Activated CD4-positive, alpha-beta T cell treated with anti-CD3 and anti-CD28 coated beads, Interleukin-2, amount 10 ng/mL, durations not matched to agents 24 days and 14 days (primary cell): Measurements from ENCODE around the gene TSPAN14. TPM values are rescaled to one million over a fixed set of nuclear protein-coding genes. Genes with fewer than 3 reads are reported as not detected.

Source experiments
- DNase-seq: peaks from one replicate; pipeline ENCODE4 v3.0.0; 2022
- H3K27ac Mint-ChIP-seq: one replicate; pipeline ENCODE4 v1.8.0; 2022; ENCODE audit warnings: mild to moderate bottlenecking, mixed read lengths
- H3K27me3 Mint-ChIP-seq: one replicate; pipeline ENCODE4 v1.8.0; 2022; ENCODE audit warnings: mixed read lengths
- H3K36me3 Mint-ChIP-seq: one replicate; pipeline ENCODE4 v1.8.0; 2022; ENCODE audit warnings: low read depth, mild to moderate bottlenecking, mixed read lengths
- H3K4me1 Mint-ChIP-seq: one replicate; pipeline ENCODE4 v1.8.0; 2021; ENCODE audit warnings: mixed read lengths
- H3K4me3 Mint-ChIP-seq: one replicate; pipeline ENCODE4 v1.8.0; 2022; ENCODE audit warnings: mild to moderate bottlenecking, moderate library complexity, mixed read lengths
- H3K9me3 Mint-ChIP-seq: one replicate; pipeline ENCODE4 v1.8.0; 2021; ENCODE audit warnings: mixed read lengths
- intact Hi-C: fragments of 100-400 bp; cut with micrococcal nuclease; formaldehyde crosslinking; loops from one replicate; pipeline ENCODE4 v1.15.1; 2023
- total RNA-seq: library from RNA; stranded (reverse); gene quantifications from 2 replicates; pipeline ENCODE4 v1.2.3, GENCODE V29; 2022

The TSPAN14 gene
- total RNA-seq, 1 donor from 2014 or later, result 61.7 TPM

GRCh38 chr10:80454513-80455460 lies 677 bp downstream of the TSPAN14 start:
- H3K36me3 Mint-ChIP-seq, result peaks cover 17% of the 10 kb centered on the region
- peak overlapping the region; percentile 98 for H3K4me3 Mint-ChIP-seq
- DNase-seq, result peak; percentile 83
- intact Hi-C loops, result loop anchor here (1.0 to 2.0 kb wide), 4 partner anchors 9 to 50 kb away; no protein-coding TSS in a partner anchor
- no peaks in the 10 kb centered on the region for H3K9me3 Mint-ChIP-seq
- H3K4me1 Mint-ChIP-seq, result peaks cover 48% of the 10 kb centered on the region
- peak overlapping the region; percentile 88 for H3K27ac Mint-ChIP-seq
- H3K27me3 Mint-ChIP-seq, result no peaks in the 10 kb centered on the region

GRCh38 chr10:80455461-80456349 lies 1.6 kb downstream of the TSPAN14 start:
- intact Hi-C loops, result loop anchor here (1.0 to 2.0 kb wide), 3 partner anchors 8 to 49 kb away; no protein-coding TSS in a partner anchor
- Mint-ChIP-seq H3K36me3 (peaks cover 17% of the 10 kb centered on the region), H3K27ac (peak overlapping the region; percentile 88), H3K4me1 (peaks cover 57% of the 10 kb centered on the region), H3K9me3 (no peaks in the 10 kb centered on the region), H3K4me3 (peak overlapping the region; percentile 98), H3K27me3 (no peaks in the 10 kb centered on the region)
- peak; percentile 65 for DNase-seq

- H3K4me1 Mint-ChIP-seq, result peaks cover 75% of the 10 kb centered on the region
- H3K36me3 Mint-ChIP-seq, result peaks cover 21% of the 10 kb centered on the region
- DNase-seq, result peak; percentile 68
- H3K9me3 Mint-ChIP-seq, result no peaks in the 10 kb centered on the region
- no peaks in the 10 kb centered on the region for H3K27me3 Mint-ChIP-seq
- intact Hi-C loops, result no loop called here
- H3K4me3 Mint-ChIP-seq, result peak overlapping the region; percentile 98
- H3K27ac Mint-ChIP-seq, result peak overlapping the region; percentile 88
Measured at GRCh38 chr10:80457554-80458262, 3.6 kb downstream of the TSPAN14 start.

GRCh38 chr10:80458263-80458625 lies 4.1 kb downstream of the TSPAN14 start:
- intact Hi-C loops, result no loop called here
- no peaks in the 10 kb centered on the region for H3K27me3 Mint-ChIP-seq
- peak; percentile 61 for DNase-seq
- H3K27ac Mint-ChIP-seq, result peak overlapping the region; percentile 88
- H3K36me3 Mint-ChIP-seq, result peaks cover 22% of the 10 kb centered on the region
- H3K4me3 Mint-ChIP-seq, result peak overlapping the region; percentile 98
- H3K9me3 Mint-ChIP-seq, result no peaks in the 10 kb centered on the region
- peaks cover 79% of the 10 kb centered on the region for H3K4me1 Mint-ChIP-seq

GRCh38 chr10:80458638-80459037 lies 4.5 kb downstream of the TSPAN14 start:
- Mint-ChIP-seq H3K27ac (peak overlapping the region; percentile 88), H3K4me3 (peak overlapping the region; percentile 98), H3K36me3 (peaks cover 26% of the 10 kb centered on the region), H3K9me3 (no peaks in the 10 kb centered on the region), H3K4me1 (peaks cover 79% of the 10 kb centered on the region), H3K27me3 (no peaks in the 10 kb centered on the region)
- intact Hi-C loops, result loop anchor here (1.0 kb wide), 1 partner anchor 28 kb away; no protein-coding TSS in a partner anchor
- DNase-seq, result peak; percentile 62

GRCh38 chr10:80459047-80459865 lies 5.1 kb downstream of the TSPAN14 start:
- no peaks in the 10 kb centered on the region for H3K9me3 Mint-ChIP-seq
- peaks cover 27% of the 10 kb centered on the region for H3K36me3 Mint-ChIP-seq
- DNase-seq, result peak; percentile 91
- H3K4me3 Mint-ChIP-seq, result peak overlapping the region; percentile 98
- peaks cover 84% of the 10 kb centered on the region for H3K4me1 Mint-ChIP-seq
- intact Hi-C loops, result loop anchor here (1.0 kb wide), 1 partner anchor 27 kb away; no protein-coding TSS in a partner anchor
- peak overlapping the region; percentile 88 for H3K27ac Mint-ChIP-seq
- no peaks in the 10 kb centered on the region for H3K27me3 Mint-ChIP-seq

- H3K27ac Mint-ChIP-seq, result peak overlapping the region; percentile 88
- intact Hi-C loops, result no loop called here
Measured at GRCh38 chr10:80460399-80461207, 6.5 kb downstream of the TSPAN14 start.

GRCh38 chr10:80461208-80462183 lies 7.4 kb downstream of the TSPAN14 start:
- no peaks in the 10 kb centered on the region for H3K27me3 Mint-ChIP-seq
- no peak for DNase-seq
- H3K4me3 Mint-ChIP-seq, result peak overlapping the region; percentile 98
- peak overlapping the region; percentile 88 for H3K27ac Mint-ChIP-seq
- H3K4me1 Mint-ChIP-seq, result peaks cover 91% of the 10 kb centered on the region
- intact Hi-C loops, result no loop called here
- peaks cover 20% of the 10 kb centered on the region for H3K36me3 Mint-ChIP-seq
- no peaks in the 10 kb centered on the region for H3K9me3 Mint-ChIP-seq

More at GRCh38 chr10:80460399-80461207, 6.5 kb downstream of the TSPAN14 start:
- Mint-ChIP-seq H3K9me3 (no peaks in the 10 kb centered on the region), H3K36me3 (peaks cover 27% of the 10 kb centered on the region), H3K27me3 (no peaks in the 10 kb centered on the region), H3K4me1 (peaks cover 90% of the 10 kb centered on the region), H3K4me3 (peak overlapping the region; percentile 98)
- peak; percentile 66 for DNase-seq

GRCh38 chr10:80462299-80462980 lies 8.3 kb downstream of the TSPAN14 start:
- H3K27ac Mint-ChIP-seq, result peak overlapping the region; percentile 69
- H3K27me3 Mint-ChIP-seq, result no peaks in the 10 kb centered on the region
- intact Hi-C loops, result no loop called here
- no peaks in the 10 kb centered on the region for H3K9me3 Mint-ChIP-seq
- no peak for DNase-seq
- H3K36me3 Mint-ChIP-seq, result peaks cover 23% of the 10 kb centered on the region
- H3K4me1 Mint-ChIP-seq, result peaks cover 93% of the 10 kb centered on the region
- peak overlapping the region; percentile 64 for H3K4me3 Mint-ChIP-seq

GRCh38 chr10:80462981-80463741 lies 9.1 kb downstream of the TSPAN14 start:
- DNase-seq, result peak; percentile 67
- H3K27me3 Mint-ChIP-seq, result no peaks in the 10 kb centered on the region
- H3K27ac Mint-ChIP-seq, result peak overlapping the region; percentile 98
- H3K4me3 Mint-ChIP-seq, result peak overlapping the region; percentile 83
- peaks cover 20% of the 10 kb centered on the region for H3K36me3 Mint-ChIP-seq
- H3K4me1 Mint-ChIP-seq, result peaks cover 93% of the 10 kb centered on the region
- intact Hi-C loops, result loop anchor here (1.0 kb wide), 2 partner anchors 8 to 9 kb away; no protein-coding TSS in a partner anchor
- H3K9me3 Mint-ChIP-seq, result no peaks in the 10 kb centered on the region
